ENCODE measurements around the gene MRM3.

Gene MRM3

DNA sequence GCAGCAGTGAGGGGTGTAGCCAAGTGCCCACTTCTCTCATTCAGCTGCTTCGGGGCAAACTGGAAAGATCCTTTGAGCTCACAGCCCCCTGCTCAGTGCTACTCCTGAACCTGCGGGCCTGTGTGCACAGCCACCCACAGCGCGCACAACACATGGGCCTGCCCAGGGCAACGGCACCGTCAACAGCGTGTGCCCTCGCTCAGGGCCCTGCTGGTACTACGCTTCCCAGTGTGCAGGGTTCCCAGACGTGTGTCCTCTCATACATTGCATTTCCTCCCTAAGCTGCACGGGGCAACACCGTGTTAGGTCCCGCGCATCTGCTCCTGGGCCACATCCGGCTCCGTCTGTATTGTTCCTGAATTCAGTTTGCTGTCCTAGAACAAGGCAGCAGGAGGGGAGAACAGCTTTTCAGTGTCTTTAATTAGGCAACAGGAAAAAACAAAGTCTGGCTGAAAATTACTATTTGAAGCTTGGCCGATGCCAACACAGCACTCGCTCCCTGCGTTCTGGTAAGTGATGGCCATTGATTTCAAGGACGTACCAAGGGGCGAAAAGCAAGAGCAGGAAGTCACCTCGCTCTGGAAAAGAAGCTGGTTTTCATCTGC, 15.2 kb downstream of the MRM3 start:
- TF ChIP-seq TAF1 (IDR thresholded peaks at IDR 0.05; ENCODE audit: borderline replicate concordance, insufficient read depth, low read length), result no peak
- no peak for TF ChIP-seq SIN3A (IDR thresholded peaks at IDR 0.05; ENCODE audit: borderline replicate concordance, insufficient read depth, low read length)
- TF ChIP-seq REST (IDR thresholded peaks at IDR 0.05; ENCODE audit: insufficient read depth in 1 of 2, low read depth in 2 of 2, low read length in 2 of 2), result no peak
- TF ChIP-seq POLR2AphosphoS5 (IDR thresholded peaks at IDR 0.05; ENCODE audit: low read depth, low read length), result no peak
- no peak for TF ChIP-seq FOXP2 (optimal IDR thresholded peaks at IDR 0.05; ENCODE audit: borderline replicate concordance, extremely low read depth, extremely low read length, insufficient read depth)

DNA sequence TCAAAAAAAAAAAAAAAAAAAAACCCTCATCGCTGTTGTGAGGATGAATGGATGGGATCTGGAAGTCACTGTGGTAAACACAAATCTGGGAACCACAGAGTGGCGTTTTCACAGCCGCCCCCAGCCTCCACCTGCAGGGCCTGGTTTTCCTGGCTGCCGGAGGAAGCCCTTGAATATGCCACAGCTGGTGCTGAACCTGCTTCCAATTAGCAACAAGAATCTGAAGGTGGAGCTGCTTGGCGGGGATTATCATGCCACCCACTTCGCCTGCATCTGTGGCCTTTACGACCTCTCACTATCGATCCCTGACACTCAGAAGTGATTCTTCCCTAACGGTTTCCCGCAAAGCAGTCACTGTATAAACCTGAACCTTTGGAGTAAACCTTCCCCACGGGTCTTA, 16.1 kb downstream of the MRM3 start:
- TF ChIP-seq SIN3A (IDR thresholded peaks at IDR 0.05; ENCODE audit: borderline replicate concordance, insufficient read depth, low read length), result no peak
- no peak for TF ChIP-seq REST (IDR thresholded peaks at IDR 0.05; ENCODE audit: insufficient read depth in 1 of 2, low read depth in 2 of 2, low read length in 2 of 2)

- no peak for TF ChIP-seq TAF1 (IDR thresholded peaks at IDR 0.05; ENCODE audit: borderline replicate concordance, insufficient read depth, low read length)
- no peak for TF ChIP-seq FOXP2 (optimal IDR thresholded peaks at IDR 0.05; ENCODE audit: borderline replicate concordance, extremely low read depth, extremely low read length, insufficient read depth)
- no peak for TF ChIP-seq POLR2AphosphoS5 (IDR thresholded peaks at IDR 0.05; ENCODE audit: low read depth, low read length)
- no peak for TF ChIP-seq SIN3A (IDR thresholded peaks at IDR 0.05; ENCODE audit: borderline replicate concordance, insufficient read depth, low read length)
- TF ChIP-seq REST (IDR thresholded peaks at IDR 0.05; ENCODE audit: insufficient read depth in 1 of 2, low read depth in 2 of 2, low read length in 2 of 2), result no peak
These were observed 17.1 kb downstream of the MRM3 start for GRCh38 chr17:799261-799660.

GRCh38 chr17:800446-801242, 18.5 kb downstream of the MRM3 start:
- no peak for TF ChIP-seq POLR2AphosphoS5 (IDR thresholded peaks at IDR 0.05; ENCODE audit: low read depth, low read length)

DNA sequence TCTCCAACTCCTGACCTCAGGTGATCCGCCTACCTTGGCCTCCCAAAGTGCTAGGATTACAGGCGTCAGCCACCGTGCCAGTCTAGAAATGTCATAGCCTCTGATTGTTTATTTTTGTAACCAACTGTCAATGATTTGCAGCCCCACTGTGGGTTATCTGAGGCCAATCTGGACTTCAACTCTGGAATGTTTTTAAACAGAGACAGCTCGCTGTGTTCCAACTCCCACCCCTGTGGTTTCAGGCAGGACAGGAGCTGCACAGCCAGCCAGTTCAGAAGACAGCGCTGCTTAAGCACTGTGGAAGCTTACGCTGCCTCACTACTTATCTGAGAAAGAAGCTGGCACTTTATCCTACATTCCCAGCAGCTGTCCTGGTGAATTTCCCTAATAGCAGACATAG, 19.5 kb downstream of the MRM3 start:
- no peak for TF ChIP-seq REST (IDR thresholded peaks at IDR 0.05; ENCODE audit: insufficient read depth in 1 of 2, low read depth in 2 of 2, low read length in 2 of 2)
